GM12891 (cell line): ENCODE results near the gene OR9Q1.

Experiments
- DNase-seq: peaks from one replicate; pipeline ENCODE4 v3.0.0; 2011; ENCODE audit warnings: low spot score; ENCODE audit not compliant: insufficient read length
- FAIRE-seq: peaks from 2 replicates; lab custom pipeline; 2011; peaks lifted over from hg19 to GRCh38; lab: Jason Lieb, UNC
- PAX5 ChIP-seq: IDR thresholded peaks from 2 replicates; pipeline ENCODE4 v1.6.1; 2011; ENCODE audit warnings: low read length, moderate library complexity, mild to moderate bottlenecking; ENCODE audit not compliant: insufficient read depth, severe bottlenecking
- POLR2A ChIP-seq: IDR thresholded peaks from 2 replicates; pipeline ENCODE4 v1.6.1; 2011; ENCODE audit warnings: low read depth, low read length, control low read depth
- POLR2AphosphoS5 ChIP-seq: IDR thresholded peaks from 2 replicates; pipeline ENCODE4 v1.6.1; 2011; ENCODE audit warnings: low read depth, low read length, control low read depth
- POU2F2 ChIP-seq: IDR thresholded peaks from 2 replicates; pipeline ENCODE4 v1.6.1; 2011; ENCODE audit warnings: low read depth, mild to moderate bottlenecking, control low read depth, low read length, moderate library complexity
- SPI1 ChIP-seq: IDR thresholded peaks from 2 replicates; pipeline ENCODE4 v1.6.1; 2011; ENCODE audit warnings: low read depth, low read length, control low read depth
- TAF1 ChIP-seq: IDR thresholded peaks from 2 replicates; pipeline ENCODE4 v1.6.1; 2011; ENCODE audit warnings: low read depth, low read length, control low read depth

Gene OR9Q1

GRCh38 chr11:58125469-58125868 lies 101.8 kb downstream of the OR9Q1 start, which contains the start of gene OR9I1:
Gene OR9I1, minus strand, starts transcription at chr11:58125530. Its CDS starts 6,086 bp downstream, at chr11:58119444.
- TF ChIP-seq TAF1 (no peak), POLR2A (no peak), PAX5 (no peak), SPI1 (no peak), POU2F2 (no peak), POLR2AphosphoS5 (no peak)
- FAIRE-seq (no peak), DNase-seq (no peak)

- TF ChIP-seq TAF1, result no peak
- no peak for TF ChIP-seq SPI1
- no peak for TF ChIP-seq PAX5
- TF ChIP-seq POU2F2, result no peak
- no peak for TF ChIP-seq POLR2AphosphoS5
- no peak for TF ChIP-seq POLR2A
- no peak for DNase-seq
- no peak for FAIRE-seq
Observed at GRCh38 chr11:58127350-58127749, 103.7 kb downstream of the OR9Q1 start.

- DNase-seq (no peak), FAIRE-seq (no peak)
- no peak for TF ChIP-seq POLR2A
- TF ChIP-seq POU2F2, result no peak
- TF ChIP-seq PAX5, result no peak
- TF ChIP-seq SPI1, result no peak
- no peak for TF ChIP-seq POLR2AphosphoS5
- no peak for TF ChIP-seq TAF1
Observed at GRCh38 chr11:58133309-58134076, 109.8 kb downstream of the OR9Q1 start.

GRCh38 chr11:58134151-58134550 lies 110.5 kb downstream of the OR9Q1 start:
- TF ChIP-seq PAX5 (no peak), POLR2A (no peak), POU2F2 (no peak), POLR2AphosphoS5 (no peak), SPI1 (no peak), TAF1 (no peak)
- no peak for DNase-seq
- FAIRE-seq, result no peak

GRCh38 chr11:58135171-58135570 lies 111.5 kb downstream of the OR9Q1 start:
- no peak for TF ChIP-seq TAF1
- TF ChIP-seq POLR2A, result no peak
- FAIRE-seq, result no peak
- DNase-seq, result no peak

- no peak for FAIRE-seq
- TF ChIP-seq PAX5 (no peak), POU2F2 (no peak), POLR2AphosphoS5 (no peak), SPI1 (no peak), POLR2A (no peak), TAF1 (no peak)
- DNase-seq, result no peak
Observed at GRCh38 chr11:58142761-58143160, 119.1 kb downstream of the OR9Q1 start.

GRCh38 chr11:58152781-58153180 lies 129.1 kb downstream of the OR9Q1 start:
- no peak for TF ChIP-seq PAX5
- FAIRE-seq (no peak), DNase-seq (no peak)

GRCh38 chr11:58164389-58164788 lies 140.7 kb downstream of the OR9Q1 start:
- no peak for DNase-seq
- FAIRE-seq, result no peak
- TF ChIP-seq POLR2A (no peak), PAX5 (no peak), TAF1 (no peak), POLR2AphosphoS5 (no peak), SPI1 (no peak), POU2F2 (no peak)

GRCh38 chr11:58164990-58165389 lies 141.3 kb downstream of the OR9Q1 start:
- DNase-seq, result no peak
- TF ChIP-seq POLR2AphosphoS5, result no peak
- TF ChIP-seq PAX5, result no peak
- no peak for TF ChIP-seq POLR2A
- TF ChIP-seq POU2F2, result no peak
- no peak for TF ChIP-seq SPI1
- no peak for TF ChIP-seq TAF1
- no peak for FAIRE-seq
